ENCODE data around the gene SLC12A8. TPM values are rescaled to one million over a fixed set of nuclear protein-coding genes. Genes with fewer than 3 reads are reported as not detected.

SLC12A8 gene
- total and polyA plus RNA-seq, 2 donors (not counting 1 experiment from before 2014, with no cell fraction given): 0.57 to 1.1 TPM

- H3K4me1 Mint-ChIP-seq: no peaks in the 10 kb centered on the region
- H3K79me2 ChIP-seq (ENCODE audit: control insufficient read depth, insufficient read depth, low read length): no peaks in the 10 kb centered on the region
- H3K9ac ChIP-seq (ENCODE audit: low read length): no peak overlapping the region
- no peak for ATAC-seq (ENCODE audit: low read depth)
- ChIA-PET CTCF (no interaction called here), POLR2A (no interaction called here)
- no peak overlapping the region for H2AFZ ChIP-seq (ENCODE audit: insufficient read depth, low read depth, low read length, poor library complexity, severe bottlenecking)
- H3K27ac ChIP-seq (ENCODE audit: low read length in 2 of 2): no peak overlapping the region
- no peak for DNase-seq
- H3K4me3 Mint-ChIP-seq: no peak overlapping the region
- no peak overlapping the region for H3K27ac Mint-ChIP-seq
- H3K9me3 Mint-ChIP-seq (ENCODE audit: insufficient read depth): no peaks in the 10 kb centered on the region
- intact Hi-C loops (cut with micrococcal nuclease): no loop called here
- H3K27me3 Mint-ChIP-seq: no peaks in the 10 kb centered on the region
- no peaks in the 10 kb centered on the region for H3K9me3 ChIP-seq (ENCODE audit: control extremely low read depth in 1 of 3, control insufficient read depth in 2 of 3, insufficient read depth in 1 of 3, low read length in 2 of 3)
- H4K20me1 ChIP-seq (ENCODE audit: control insufficient read depth, insufficient read depth, low read length, poor library complexity, severe bottlenecking): peaks cover 8% of the 10 kb centered on the region
- H3K4me2 ChIP-seq (replicated peaks; ENCODE audit: low read depth, low read length, poor library complexity, severe bottlenecking): no peak overlapping the region
- WGBS (ENCODE audit: insufficient coverage): no CpG with 5 or more reads among the region's 4 CpGs
- H3K27me3 ChIP-seq (replicated peaks in 1 of 4; ENCODE audit: control extremely low read depth in 1 of 4, control insufficient read depth in 3 of 4, insufficient read depth in 4 of 4, low read length in 3 of 4): no peaks in the 10 kb centered on the region
- H3K4me1 ChIP-seq (ENCODE audit: control insufficient read depth in 2 of 2, insufficient read depth in 2 of 2, low read length in 2 of 2): no peaks in the 10 kb centered on the region
- TF ChIP-seq EZH2 (IDR thresholded peaks at IDR 0.05; ENCODE audit: borderline replicate concordance, insufficient read depth, low read depth, low read length, poor library complexity, severe bottlenecking) (no peak), CTCF (IDR thresholded peaks at IDR 0.05) (no peak)
- no peak overlapping the region for H3K4me3 ChIP-seq (ENCODE audit: control extremely low read depth in 1 of 5, extremely low read depth in 1 of 5, insufficient read depth in 1 of 5, low read depth in 2 of 5, low read length in 4 of 5)
- peaks cover 0 to 5% of the 10 kb centered on the region in 2 experiments for H3K36me3 ChIP-seq (replicated peaks in 1 of 2; ENCODE audit: control extremely low read depth in 1 of 2, control insufficient read depth in 1 of 2, extremely low read depth in 1 of 2, insufficient read depth in 2 of 2, low read length in 1 of 2)
Observed at GRCh38 chr3:125240496-125240895, 27.9 kb upstream of the SLC12A8 start.

- Histone ChIP-seq H3K4me2 (replicated peaks; ENCODE audit: low read depth, low read length, poor library complexity, severe bottlenecking) (no peak overlapping the region), H2AFZ (ENCODE audit: insufficient read depth, low read depth, low read length, poor library complexity, severe bottlenecking) (no peak overlapping the region), H3K9me3 (ENCODE audit: control extremely low read depth in 1 of 3, control insufficient read depth in 2 of 3, insufficient read depth in 1 of 3, low read length in 2 of 3) (no peaks in the 10 kb centered on the region), H3K79me2 (ENCODE audit: control insufficient read depth, insufficient read depth, low read length) (no peaks in the 10 kb centered on the region), H3K4me3 (ENCODE audit: control extremely low read depth in 1 of 5, extremely low read depth in 1 of 5, insufficient read depth in 1 of 5, low read depth in 2 of 5, low read length in 4 of 5) (no peak overlapping the region), H3K27ac (ENCODE audit: low read length in 2 of 2) (no peak overlapping the region), H3K27me3 (replicated peaks in 1 of 4; ENCODE audit: control extremely low read depth in 1 of 4, control insufficient read depth in 3 of 4, insufficient read depth in 4 of 4, low read length in 3 of 4) (no peaks in the 10 kb centered on the region), H3K9ac (ENCODE audit: low read length) (no peak overlapping the region), H3K4me1 (ENCODE audit: control insufficient read depth in 2 of 2, insufficient read depth in 2 of 2, low read length in 2 of 2) (no peaks in the 10 kb centered on the region), H3K36me3 (replicated peaks in 1 of 2; ENCODE audit: control extremely low read depth in 1 of 2, control insufficient read depth in 1 of 2, extremely low read depth in 1 of 2, insufficient read depth in 2 of 2, low read length in 1 of 2) (peaks cover 0 to 5% of the 10 kb centered on the region in 2 experiments), H4K20me1 (ENCODE audit: control insufficient read depth, insufficient read depth, low read length, poor library complexity, severe bottlenecking) (peaks cover 8% of the 10 kb centered on the region)
- no peak overlapping the region for H3K4me3 Mint-ChIP-seq
- intact Hi-C loops (cut with micrococcal nuclease): no loop called here
- no peaks in the 10 kb centered on the region for H3K9me3 Mint-ChIP-seq (ENCODE audit: insufficient read depth)
- no peaks in the 10 kb centered on the region for H3K4me1 Mint-ChIP-seq
- ATAC-seq (ENCODE audit: low read depth): no peak
- ChIA-PET POLR2A (no interaction called here), CTCF (no interaction called here)
- no peak overlapping the region for H3K27ac Mint-ChIP-seq
- DNase-seq: no peak
- no peaks in the 10 kb centered on the region for H3K27me3 Mint-ChIP-seq
- no CpG with 5 or more reads among the region's 3 CpGs for whole genome bisulfite sequencing (ENCODE audit: insufficient coverage)
- TF ChIP-seq CTCF (IDR thresholded peaks at IDR 0.05) (no peak), EZH2 (IDR thresholded peaks at IDR 0.05; ENCODE audit: borderline replicate concordance, insufficient read depth, low read depth, low read length, poor library complexity, severe bottlenecking) (no peak)
Observed at GRCh38 chr3:125239266-125239665, 26.7 kb upstream of the SLC12A8 start.

Measured in B cell (primary cell).